Central memory CD8-positive, alpha-beta T cell (primary cell): ENCODE measurements around the gene POMT2.

Source experiments
- ATAC-seq: fragments of 150-1000 bp; cut with Tn5 transposase; replicated peaks from 2 replicates; pipeline ENCODE4 v1.10.0; 2022; ENCODE audit warnings: mild to moderate bottlenecking, moderate FRiP score, moderate number of reproducible peaks; ENCODE audit not compliant: poor library complexity, severe bottlenecking; ENCODE audit errors: extremely low read depth
- DNase-seq, 2 donors: peaks; one replicate each; pipeline ENCODE4 v3.0.0; 2021; ENCODE audit warnings: low spot score in 2 of 2
- H3K27ac Mint-ChIP-seq: one replicate; pipeline ENCODE4 v1.8.0; 2022; ENCODE audit warnings: low read depth, mild to moderate bottlenecking, moderate library complexity, mixed read lengths
- H3K27me3 Mint-ChIP-seq: one replicate; pipeline ENCODE4 v1.8.0; 2022; ENCODE audit warnings: mixed read lengths
- H3K36me3 Mint-ChIP-seq: one replicate; pipeline ENCODE4 v1.8.0; 2022; ENCODE audit warnings: mild to moderate bottlenecking, moderate library complexity, mixed read lengths; ENCODE audit not compliant: insufficient read depth
- H3K4me1 Mint-ChIP-seq: one replicate; pipeline ENCODE4 v1.8.0; 2022; ENCODE audit warnings: mixed read lengths
- H3K4me3 Mint-ChIP-seq: one replicate; pipeline ENCODE4 v1.8.0; 2022; ENCODE audit warnings: mild to moderate bottlenecking, moderate library complexity, mixed read lengths
- H3K9me3 Mint-ChIP-seq: one replicate; pipeline ENCODE4 v1.8.0; 2022; ENCODE audit warnings: mixed read lengths

Gene POMT2

GRCh38 chr14:77268989-77269600, 51.6 kb downstream of the POMT2 start:
- H3K4me3 Mint-ChIP-seq: no peak overlapping the region
- no peaks in the 10 kb centered on the region for H3K4me1 Mint-ChIP-seq
- peaks cover 59% of the 10 kb centered on the region for H3K27me3 Mint-ChIP-seq
- H3K27ac Mint-ChIP-seq: no peak overlapping the region
- no peaks in the 10 kb centered on the region for H3K9me3 Mint-ChIP-seq
- DNase-seq (no peak), ATAC-seq (no peak)
- H3K36me3 Mint-ChIP-seq: no peaks in the 10 kb centered on the region

GRCh38 chr14:77267937-77268699, 52.6 kb downstream of the POMT2 start:
- H3K27me3 Mint-ChIP-seq: peaks cover 62% of the 10 kb centered on the region
- no peak overlapping the region for H3K27ac Mint-ChIP-seq
- ATAC-seq: no peak
- no peaks in the 10 kb centered on the region for H3K9me3 Mint-ChIP-seq
- no peak for DNase-seq
- no peaks in the 10 kb centered on the region for H3K4me1 Mint-ChIP-seq
- no peak overlapping the region for H3K4me3 Mint-ChIP-seq
- no peaks in the 10 kb centered on the region for H3K36me3 Mint-ChIP-seq

GRCh38 chr14:77266336-77266735, 54.3 kb downstream of the POMT2 start:
- H3K27ac Mint-ChIP-seq: no peak overlapping the region
- H3K4me1 Mint-ChIP-seq: no peaks in the 10 kb centered on the region
- H3K36me3 Mint-ChIP-seq: no peaks in the 10 kb centered on the region
- peaks cover 62% of the 10 kb centered on the region for H3K27me3 Mint-ChIP-seq
- DNase-seq (no peak), ATAC-seq (no peak)
- H3K9me3 Mint-ChIP-seq: no peaks in the 10 kb centered on the region
- H3K4me3 Mint-ChIP-seq: no peak overlapping the region

GRCh38 chr14:77265561-77266335, 54.9 kb downstream of the POMT2 start:
- no peaks in the 10 kb centered on the region for H3K9me3 Mint-ChIP-seq
- H3K4me3 Mint-ChIP-seq: no peak overlapping the region
- H3K27me3 Mint-ChIP-seq: peaks cover 64% of the 10 kb centered on the region
- H3K27ac Mint-ChIP-seq: no peak overlapping the region
- H3K36me3 Mint-ChIP-seq: no peaks in the 10 kb centered on the region
- ATAC-seq (no peak), DNase-seq (no peak)
- no peaks in the 10 kb centered on the region for H3K4me1 Mint-ChIP-seq

- DNase-seq: no peak
- ATAC-seq: no peak
- Mint-ChIP-seq H3K4me3 (no peak overlapping the region), H3K27me3 (peaks cover 62% of the 10 kb centered on the region), H3K9me3 (no peaks in the 10 kb centered on the region), H3K4me1 (no peaks in the 10 kb centered on the region), H3K27ac (no peak overlapping the region), H3K36me3 (no peaks in the 10 kb centered on the region)
Measured at GRCh38 chr14:77265187-77265515, 55.5 kb downstream of the POMT2 start.

GRCh38 chr14:77264466-77265186, 56.1 kb downstream of the POMT2 start:
- Mint-ChIP-seq H3K4me3 (no peak overlapping the region), H3K9me3 (no peaks in the 10 kb centered on the region), H3K27me3 (peaks cover 57% of the 10 kb centered on the region), H3K27ac (no peak overlapping the region), H3K36me3 (no peaks in the 10 kb centered on the region), H3K4me1 (no peaks in the 10 kb centered on the region)
- DNase-seq: no peak
- no peak for ATAC-seq

GRCh38 chr14:77260631-77261030, 60.1 kb downstream of the POMT2 start:
- Mint-ChIP-seq H3K27ac (no peak overlapping the region), H3K4me1 (no peaks in the 10 kb centered on the region), H3K4me3 (no peak overlapping the region), H3K9me3 (no peaks in the 10 kb centered on the region), H3K36me3 (no peaks in the 10 kb centered on the region), H3K27me3 (peaks cover 49% of the 10 kb centered on the region)
- ATAC-seq: no peak
- DNase-seq: no peak

GRCh38 chr14:77260199-77260598, 60.5 kb downstream of the POMT2 start:
- Mint-ChIP-seq H3K4me3 (no peak overlapping the region), H3K27me3 (peaks cover 50% of the 10 kb centered on the region)
- ATAC-seq: no peak

GRCh38 chr14:77259025-77259715, 61.5 kb downstream of the POMT2 start:
- Mint-ChIP-seq H3K27ac (no peak overlapping the region), H3K27me3 (peaks cover 49% of the 10 kb centered on the region), H3K36me3 (no peaks in the 10 kb centered on the region), H3K9me3 (no peaks in the 10 kb centered on the region), H3K4me1 (no peaks in the 10 kb centered on the region), H3K4me3 (no peak overlapping the region)
- ATAC-seq: no peak
- DNase-seq: no peak

More at GRCh38 chr14:77260199-77260598, 60.5 kb downstream of the POMT2 start:
- H3K9me3 Mint-ChIP-seq: no peaks in the 10 kb centered on the region
- H3K36me3 Mint-ChIP-seq: no peaks in the 10 kb centered on the region
- DNase-seq: no peak
- H3K4me1 Mint-ChIP-seq: no peaks in the 10 kb centered on the region
- no peak overlapping the region for H3K27ac Mint-ChIP-seq

GRCh38 chr14:77258566-77258965, 62.1 kb downstream of the POMT2 start:
- ATAC-seq: no peak
- H3K4me3 Mint-ChIP-seq: no peak overlapping the region
- H3K27me3 Mint-ChIP-seq: peaks cover 47% of the 10 kb centered on the region
- no peaks in the 10 kb centered on the region for H3K9me3 Mint-ChIP-seq
- H3K4me1 Mint-ChIP-seq: no peaks in the 10 kb centered on the region
- no peaks in the 10 kb centered on the region for H3K36me3 Mint-ChIP-seq
- no peak overlapping the region for H3K27ac Mint-ChIP-seq
- DNase-seq: no peak

- DNase-seq (no peak), ATAC-seq (no peak)
- Mint-ChIP-seq H3K4me3 (no peak overlapping the region), H3K27ac (no peak overlapping the region), H3K27me3 (peaks cover 45% of the 10 kb centered on the region), H3K9me3 (no peaks in the 10 kb centered on the region), H3K36me3 (peaks cover 2% of the 10 kb centered on the region), H3K4me1 (no peaks in the 10 kb centered on the region)
Measured at GRCh38 chr14:77257700-77258099, 63.0 kb downstream of the POMT2 start.

GRCh38 chr14:77256694-77257093, 64.0 kb downstream of the POMT2 start:
- Mint-ChIP-seq H3K27ac (no peak overlapping the region), H3K36me3 (peaks cover 2% of the 10 kb centered on the region), H3K9me3 (no peaks in the 10 kb centered on the region), H3K4me3 (no peak overlapping the region), H3K27me3 (peaks cover 35% of the 10 kb centered on the region), H3K4me1 (no peaks in the 10 kb centered on the region)
- DNase-seq (no peak), ATAC-seq (no peak)
